ENCODE results near the gene SEPTIN14.
"Not testable (repeated sequence)": the region's sequence is repeated elsewhere in the genome, so short reads cannot be mapped to it uniquely, and the experiment has no call there.

Gene SEPTIN14

GRCh38 chr7:55862652-55863051 is at the start of gene SEPTIN14:
Gene SEPTIN14 (minus strand): TSS chr7:55862752. CDS start chr7:55861996, 756 bp downstream.
- DNase-seq (ENCODE audit: low read depth, low spot score): not testable (repeated sequence)

- no peak for DNase-seq (ENCODE audit: low read depth, low spot score)
These were observed 41.6 kb upstream of the SEPTIN14 start for GRCh38 chr7:55903985-55904759.

- DNase-seq (ENCODE audit: low read depth, low spot score): not testable (repeated sequence)
These were observed 38.5 kb upstream of the SEPTIN14 start for GRCh38 chr7:55901059-55901458.

- no peak for DNase-seq (ENCODE audit: low read depth, low spot score)
These were observed 35.7 kb upstream of the SEPTIN14 start for GRCh38 chr7:55898287-55898686.

GRCh38 chr7:55895021-55895420 is 32.5 kb upstream of the SEPTIN14 start:
- no peak for DNase-seq (ENCODE audit: low read depth, low spot score)

- DNase-seq (ENCODE audit: low read depth, low spot score): no peak
These were observed 31.4 kb upstream of the SEPTIN14 start for GRCh38 chr7:55893940-55894339.

- not testable (repeated sequence) for DNase-seq (ENCODE audit: low read depth, low spot score)
These were observed 25.8 kb upstream of the SEPTIN14 start for GRCh38 chr7:55888378-55888777.

GRCh38 chr7:55887821-55888247 is 25.3 kb upstream of the SEPTIN14 start:
- DNase-seq (ENCODE audit: low read depth, low spot score): no peak

- DNase-seq (ENCODE audit: low read depth, low spot score): no peak
These were observed 21.8 kb upstream of the SEPTIN14 start for GRCh38 chr7:55884321-55884720.

GRCh38 chr7:55878691-55879090 is 16.1 kb upstream of the SEPTIN14 start:
- DNase-seq (ENCODE audit: low read depth, low spot score): no peak

GRCh38 chr7:55877308-55877707 is 14.8 kb upstream of the SEPTIN14 start:
- no peak for DNase-seq (ENCODE audit: low read depth, low spot score)

- no peak for DNase-seq (ENCODE audit: low read depth, low spot score)
These were observed 11.2 kb upstream of the SEPTIN14 start for GRCh38 chr7:55873765-55874164.

- no peak for DNase-seq (ENCODE audit: low read depth, low spot score)
These were observed 9.5 kb upstream of the SEPTIN14 start for GRCh38 chr7:55871932-55872485.

GRCh38 chr7:55868989-55869388 is 6.4 kb upstream of the SEPTIN14 start:
- not testable (repeated sequence) for DNase-seq (ENCODE audit: low read depth, low spot score)

GRCh38 chr7:55845164-55845563 is 17.4 kb downstream of the SEPTIN14 start:
- DNase-seq (ENCODE audit: low read depth, low spot score): not testable (repeated sequence)

- no peak for DNase-seq (ENCODE audit: low read depth, low spot score)
These were observed 24.0 kb downstream of the SEPTIN14 start for GRCh38 chr7:55838595-55838994.

GRCh38 chr7:55827577-55827976 is 35.0 kb downstream of the SEPTIN14 start:
- DNase-seq (ENCODE audit: low read depth, low spot score): no peak

GRCh38 chr7:55818686-55819085 is 43.9 kb downstream of the SEPTIN14 start:
- no peak for DNase-seq (ENCODE audit: low read depth, low spot score)

GRCh38 chr7:55797260-55797659 is 65.3 kb downstream of the SEPTIN14 start:
- not testable (repeated sequence) for DNase-seq (ENCODE audit: low read depth, low spot score)

GRCh38 chr7:55794527-55794926 is 68.0 kb downstream of the SEPTIN14 start:
- no peak for DNase-seq (ENCODE audit: low read depth, low spot score)

GRCh38 chr7:55792048-55792447 is 70.5 kb downstream of the SEPTIN14 start:
- no peak for DNase-seq (ENCODE audit: low read depth, low spot score)

- no peak for DNase-seq (ENCODE audit: low read depth, low spot score)
These were observed 74.8 kb downstream of the SEPTIN14 start for GRCh38 chr7:55787796-55788195.

GRCh38 chr7:55786901-55787300 is 75.7 kb downstream of the SEPTIN14 start:
- no peak for DNase-seq (ENCODE audit: low read depth, low spot score)

Measured in astrocyte of the hippocampus (primary cell).